Measurements from ENCODE around the gene TBL3.

Gene TBL3

DNA sequence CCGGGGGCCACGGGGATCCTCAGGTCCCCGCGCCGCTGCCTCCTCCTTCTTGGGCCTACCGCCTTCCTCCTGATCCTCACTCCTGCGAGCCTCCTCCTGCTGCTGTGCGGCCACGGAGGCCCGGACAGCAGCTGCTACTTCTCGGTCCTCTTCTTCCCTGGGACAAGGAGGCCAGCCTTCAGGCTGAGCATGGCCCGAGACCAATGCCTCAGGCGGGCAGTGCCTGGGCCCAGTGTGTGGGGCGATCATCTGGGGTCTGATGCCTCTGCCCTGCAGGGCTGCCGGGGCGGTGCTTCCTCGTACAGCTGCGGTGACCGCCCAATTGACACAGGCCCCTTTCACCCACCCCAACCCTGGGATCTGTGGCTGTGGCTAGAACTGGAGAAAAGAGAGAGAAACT is 29.2 kb downstream of the TBL3 start:
- H3K9me3 ChIP-seq (ENCODE audit: severe bottlenecking), result no peaks in the 10 kb centered on the region
- peaks cover 83% of the 10 kb centered on the region for H3K36me3 ChIP-seq
- no peak for DNase-seq
- no peak overlapping the region for H3K27ac ChIP-seq
- H3K27me3 ChIP-seq (ENCODE audit: insufficient read depth, low read depth, severe bottlenecking), result no peaks in the 10 kb centered on the region
- no peak overlapping the region for H3K4me3 ChIP-seq (ENCODE audit: low read depth, low read length)
- TF ChIP-seq, protein P1, sequence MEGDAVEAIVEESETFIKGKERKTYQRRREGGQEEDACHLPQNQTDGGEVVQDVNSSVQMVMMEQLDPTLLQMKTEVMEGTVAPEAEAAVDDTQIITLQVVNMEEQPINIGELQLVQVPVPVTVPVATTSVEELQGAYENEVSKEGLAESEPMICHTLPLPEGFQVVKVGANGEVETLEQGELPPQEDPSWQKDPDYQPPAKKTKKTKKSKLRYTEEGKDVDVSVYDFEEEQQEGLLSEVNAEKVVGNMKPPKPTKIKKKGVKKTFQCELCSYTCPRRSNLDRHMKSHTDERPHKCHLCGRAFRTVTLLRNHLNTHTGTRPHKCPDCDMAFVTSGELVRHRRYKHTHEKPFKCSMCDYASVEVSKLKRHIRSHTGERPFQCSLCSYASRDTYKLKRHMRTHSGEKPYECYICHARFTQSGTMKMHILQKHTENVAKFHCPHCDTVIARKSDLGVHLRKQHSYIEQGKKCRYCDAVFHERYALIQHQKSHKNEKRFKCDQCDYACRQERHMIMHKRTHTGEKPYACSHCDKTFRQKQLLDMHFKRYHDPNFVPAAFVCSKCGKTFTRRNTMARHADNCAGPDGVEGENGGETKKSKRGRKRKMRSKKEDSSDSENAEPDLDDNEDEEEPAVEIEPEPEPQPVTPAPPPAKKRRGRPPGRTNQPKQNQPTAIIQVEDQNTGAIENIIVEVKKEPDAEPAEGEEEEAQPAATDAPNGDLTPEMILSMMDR (IDR thresholded peaks at IDR 0.05; ENCODE audit: low read depth, low read length), result no peak

DNA sequence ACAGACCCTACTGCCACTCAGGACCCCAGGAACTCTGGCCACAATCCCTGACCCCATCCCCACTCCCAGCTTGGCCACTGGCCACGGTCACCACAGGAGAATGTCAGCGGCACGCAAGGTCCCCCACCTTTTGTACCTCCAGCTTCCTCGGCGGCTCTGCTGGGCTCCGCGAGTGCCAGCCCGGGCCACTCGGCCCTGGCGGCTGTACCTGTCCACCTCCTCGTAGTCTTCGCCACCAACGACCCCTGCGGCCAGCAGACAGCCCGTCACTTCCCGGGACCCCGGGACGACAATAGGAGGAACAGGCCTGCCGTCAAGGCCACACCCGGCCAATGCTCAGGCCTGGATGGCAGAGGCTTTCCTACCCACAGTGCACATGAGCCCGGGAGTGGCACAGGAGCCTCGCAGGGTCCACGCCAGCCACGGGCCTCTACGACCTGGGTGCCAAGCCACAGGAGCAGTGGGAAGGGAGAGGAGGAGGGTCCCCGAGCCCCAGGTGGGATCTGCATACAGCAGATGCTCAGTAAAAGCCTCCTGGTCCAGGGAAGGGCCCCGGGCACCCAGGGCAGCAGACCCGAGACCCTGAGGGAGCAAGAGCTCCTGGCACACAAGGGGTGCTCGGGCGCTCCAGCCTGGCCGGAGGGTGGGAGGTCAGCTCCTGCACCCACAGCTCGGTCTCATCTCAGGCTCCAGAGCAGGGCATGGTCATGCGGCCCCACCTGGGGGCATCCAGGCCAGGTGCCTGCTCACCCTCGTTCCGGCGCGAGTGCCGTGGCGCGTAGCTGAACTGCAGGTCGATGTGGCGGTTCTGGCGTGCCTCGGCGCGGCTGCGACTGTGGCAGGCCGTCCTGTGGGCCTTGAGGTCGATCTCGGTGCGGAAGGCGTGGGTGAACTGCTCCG is 29.9 kb downstream of the TBL3 start:
- no peak overlapping the region for H3K4me3 ChIP-seq (ENCODE audit: low read depth, low read length)
- H3K9me3 ChIP-seq (ENCODE audit: severe bottlenecking), result no peaks in the 10 kb centered on the region
- TF ChIP-seq, protein P1 (IDR thresholded peaks at IDR 0.05; ENCODE audit: low read depth, low read length), result no peak
- no peak for DNase-seq
- no peaks in the 10 kb centered on the region for H3K27me3 ChIP-seq (ENCODE audit: insufficient read depth, low read depth, severe bottlenecking)
- H3K27ac ChIP-seq, result no peak overlapping the region
- peaks cover 80% of the 10 kb centered on the region for H3K36me3 ChIP-seq

DNA sequence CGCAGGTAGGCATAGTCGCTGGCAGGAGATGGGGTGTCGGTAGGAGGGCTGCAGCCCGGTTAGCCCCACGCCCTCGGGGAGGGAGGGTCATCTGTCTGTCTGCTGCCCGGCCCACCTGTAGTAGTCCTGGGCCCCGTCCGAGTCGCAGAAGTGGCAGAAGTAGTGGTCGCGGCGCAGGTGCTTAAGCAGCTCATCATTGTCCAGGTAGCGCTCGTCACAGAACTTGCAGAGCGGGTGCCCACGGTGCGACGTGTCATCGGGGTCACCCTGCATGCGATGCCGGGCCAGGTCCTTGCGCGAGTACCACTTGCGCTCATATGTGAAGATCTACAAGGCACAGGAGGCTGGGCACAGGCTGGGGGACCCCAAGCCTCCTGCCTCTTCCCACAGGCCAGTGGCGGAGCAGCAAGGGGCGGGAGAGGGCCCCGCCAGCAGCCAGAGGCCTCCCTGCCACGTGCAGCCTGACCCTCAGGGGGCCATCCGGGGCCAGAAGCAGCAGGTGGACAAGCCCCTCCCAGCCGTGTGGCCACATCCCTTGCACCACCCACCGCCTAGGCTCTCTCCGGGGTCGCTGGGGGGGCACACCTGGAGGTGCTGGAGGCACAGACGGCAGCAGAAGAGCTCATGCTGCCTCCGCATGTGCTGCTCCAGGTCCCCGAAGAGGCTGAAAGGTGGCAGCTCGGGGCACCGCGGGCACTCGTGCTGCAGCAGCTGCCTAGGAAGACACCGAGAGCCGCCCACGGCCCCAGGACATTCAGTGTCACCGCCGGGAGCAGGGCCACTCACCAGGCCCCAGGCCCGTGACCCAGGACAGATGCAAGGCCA is 30.8 kb downstream of the TBL3 start:
- no peak for DNase-seq

DNA sequence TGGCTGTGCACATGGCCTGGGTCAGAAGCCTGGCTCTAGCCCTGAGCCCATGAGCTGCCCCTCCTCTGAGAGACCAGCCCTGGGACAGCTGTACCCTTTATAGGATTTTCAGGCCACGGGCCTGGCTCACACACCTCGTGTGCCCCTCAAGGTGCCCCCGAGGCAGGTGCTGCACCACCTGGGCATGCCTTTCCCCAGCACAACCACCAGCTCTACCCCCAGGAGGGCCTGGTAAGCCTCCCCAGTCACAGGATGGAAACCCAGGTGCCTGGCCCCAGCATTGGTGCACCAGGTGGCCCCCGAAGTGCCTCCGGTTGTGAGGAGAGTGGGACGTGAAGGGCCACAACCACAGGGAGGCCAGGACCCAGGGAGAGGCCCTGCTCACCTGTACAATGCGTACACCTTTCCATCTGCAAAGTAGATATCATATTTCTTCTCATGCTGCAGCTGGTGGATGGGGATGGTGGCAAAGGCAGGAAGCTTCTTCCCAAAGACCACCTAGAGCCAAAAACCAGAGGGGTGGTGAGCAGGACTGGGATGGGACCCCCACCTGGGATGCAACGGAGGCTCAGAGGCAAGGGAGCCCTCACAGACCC is 31.5 kb downstream of the TBL3 start:
- Histone ChIP-seq H3K9me3 (ENCODE audit: severe bottlenecking) (no peaks in the 10 kb centered on the region), H3K36me3 (peaks cover 82% of the 10 kb centered on the region), H3K4me3 (ENCODE audit: low read depth, low read length) (no peak overlapping the region), H3K27me3 (ENCODE audit: insufficient read depth, low read depth, severe bottlenecking) (no peaks in the 10 kb centered on the region), H3K27ac (peak overlapping the region; percentile 60)
- TF ChIP-seq, protein P1 (IDR thresholded peaks at IDR 0.05; ENCODE audit: low read depth, low read length), result no peak
- DNase-seq, result no peak

More for the DNA sequence above, 30.8 kb downstream of the TBL3 start:
- no peaks in the 10 kb centered on the region for H3K27me3 ChIP-seq (ENCODE audit: insufficient read depth, low read depth, severe bottlenecking)
- no peak overlapping the region for H3K4me3 ChIP-seq (ENCODE audit: low read depth, low read length)
- peaks cover 76% of the 10 kb centered on the region for H3K36me3 ChIP-seq
- H3K9me3 ChIP-seq (ENCODE audit: severe bottlenecking), result no peaks in the 10 kb centered on the region
- peak overlapping the region; percentile 60 for H3K27ac ChIP-seq
- TF ChIP-seq, protein P1 (IDR thresholded peaks at IDR 0.05; ENCODE audit: low read depth, low read length), result no peak

DNA sequence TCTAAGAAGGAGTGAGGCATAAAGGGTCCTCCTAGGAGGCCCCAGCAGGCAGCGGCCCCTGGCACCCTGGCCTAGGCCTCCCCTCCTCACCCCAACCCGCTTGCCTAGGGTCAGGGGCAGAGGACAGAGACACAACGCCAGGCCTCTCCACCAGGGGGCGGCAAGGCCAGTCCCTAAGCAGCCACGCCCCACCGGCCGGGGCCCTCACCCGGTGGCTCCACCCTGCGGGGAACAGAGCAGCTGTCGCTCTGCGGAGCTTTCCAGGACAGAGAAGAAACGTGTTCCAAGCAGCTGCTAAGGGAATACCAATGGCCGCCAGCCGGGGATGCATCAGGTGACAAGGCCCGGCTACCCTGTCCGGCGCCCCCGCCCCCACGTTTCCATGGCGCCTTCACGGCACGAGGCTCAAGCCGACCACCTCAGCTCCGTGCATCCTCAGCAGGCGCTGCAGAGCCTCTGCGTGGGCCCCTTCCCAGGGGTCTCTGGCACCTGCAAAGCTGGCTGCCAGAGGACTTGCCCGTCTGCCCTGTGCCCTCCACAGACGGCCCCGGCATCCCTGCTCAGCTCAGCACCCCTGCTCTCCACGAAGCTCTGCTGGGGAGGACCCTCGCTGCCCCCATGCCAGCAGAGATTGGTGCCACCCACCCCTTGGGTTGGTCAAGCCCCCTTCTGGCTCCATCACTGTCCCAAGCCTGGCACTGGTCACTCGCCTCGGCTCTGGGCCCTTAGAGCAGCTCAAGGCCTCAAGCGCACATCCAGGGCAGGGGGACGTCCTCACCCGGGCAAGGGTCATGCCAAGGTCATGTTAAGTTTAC is 32.2 kb downstream of the TBL3 start:
- TF ChIP-seq, protein P1 (IDR thresholded peaks at IDR 0.05; ENCODE audit: low read depth, low read length), result peak; percentile 97
- Histone ChIP-seq H3K27me3 (ENCODE audit: insufficient read depth, low read depth, severe bottlenecking) (no peaks in the 10 kb centered on the region), H3K9me3 (ENCODE audit: severe bottlenecking) (no peaks in the 10 kb centered on the region), H3K27ac (peak overlapping the region; percentile 80), H3K4me3 (ENCODE audit: low read depth, low read length) (0 out of 2 replicates have a peak overlapping the region, but pooled peaks have one; percentile 6), H3K36me3 (peaks cover 83% of the 10 kb centered on the region)
- DNase-seq, result peak; percentile 98
